ENCODE results near the gene CREB5. TPM values are rescaled to one million over a fixed set of nuclear protein-coding genes. Genes with fewer than 3 reads are reported as not detected.

The CREB5 gene
- total and polyA plus RNA-seq, 2 of the 8 experiments (the other 6 are each of a cell fraction or from before 2014, with no cell fraction given), result 2.4 to 2.7 TPM

- H2AK5ac ChIP-seq (ENCODE audit: low read depth, low read length), result no peak overlapping the region; the same call in 1 of the 2 replicates
- H3K23ac ChIP-seq (ENCODE audit: insufficient read length), result no peak overlapping the region
- ChIA-PET CTCF (ENCODE audit: partially characterized antibody) (interaction anchor here (0.6 to 2.7 kb wide), 2 partner anchors 15 to 43 kb away, joined by 3 to 6 read pairs; no protein-coding TSS in a partner anchor), POLR2A (ENCODE audit: partially characterized antibody) (no interaction called here)
- no peak overlapping the region for H2BK20ac ChIP-seq (ENCODE audit: low read length)
- FAIRE-seq (no peak), DNase-seq (ENCODE audit: low read depth in 1 of 2, low spot score in 2 of 2) (no peak)
- H3K23me2 ChIP-seq (ENCODE audit: low read depth, low read length), result no peaks in the 10 kb centered on the region; the same call in 1 of the 2 replicates
- H3K56ac ChIP-seq (replicated peaks; ENCODE audit: insufficient read length, low read depth, low read length), result no peak overlapping the region
- no peak overlapping the region for H3K18ac ChIP-seq (ENCODE audit: extremely low read depth, low read length)
- peaks cover 2 to 10% (median 4%) of the 10 kb centered on the region in 4 experiments; a peak in 4 of 7 replicates for H3K4me1 ChIP-seq (replicated peaks in 1 of 4; ENCODE audit: control insufficient read depth in 3 of 4, insufficient read depth in 4 of 4, low read length in 3 of 4)
- H3K9me3 ChIP-seq (ENCODE audit: insufficient read depth in 2 of 2, low read depth in 1 of 2, low read length in 1 of 2), result no peaks in the 10 kb centered on the region
- H3K27me3 ChIP-seq (replicated peaks in 1 of 4; ENCODE audit: control insufficient read depth in 3 of 4, extremely low read depth in 1 of 4, insufficient read depth in 3 of 4, low read length in 3 of 4), result no peaks in the 10 kb centered on the region
- H4K8ac ChIP-seq (ENCODE audit: extremely low read depth, insufficient read depth, low read length), result no peak overlapping the region
- no peak overlapping the region for H3K14ac ChIP-seq (ENCODE audit: insufficient read length)
- no peak overlapping the region for H2BK120ac ChIP-seq (replicated peaks; ENCODE audit: low read depth, low read length)
- H3K27ac ChIP-seq (ENCODE audit: low read depth, low read length), result no peak overlapping the region
- H4K5ac ChIP-seq (ENCODE audit: insufficient read length, low read depth, low read length), result no peak overlapping the region
- no peak overlapping the region for H2BK12ac ChIP-seq (ENCODE audit: low read depth, low read length)
- no peak for TF ChIP-seq TAF7 (optimal IDR thresholded peaks at IDR 0.05; ENCODE audit: borderline replicate concordance, low read depth, low read length)
- no peak for TF ChIP-seq SIRT6 (IDR thresholded peaks at IDR 0.05; ENCODE audit: low read length)
- TF ChIP-seq TCF12 (IDR thresholded peaks at IDR 0.05; ENCODE audit: low read depth, low read length), result no peak
- H4K91ac ChIP-seq (replicated peaks; ENCODE audit: insufficient read length, low read length), result no peak overlapping the region
- WGBS, 2 experiments (ENCODE audit: extremely low coverage in 1 of 2, insufficient coverage in 1 of 2, insufficient read length in 1 of 2, insufficient replicate concordance in 2 of 2, low coverage in 1 of 2, low lambda C conversion rate in 2 of 2, missing lambda C conversion rate in 1 of 2), result 79% methylated on average over 5 of the region's 5 CpGs; no CpG with 5 or more reads in 1 of the 2 experiments
- no peaks in the 10 kb centered on the region for H3K36me3 ChIP-seq (ENCODE audit: control insufficient read depth in 2 of 4, insufficient read depth in 4 of 4, low read length in 3 of 4)
- H2BK5ac ChIP-seq (ENCODE audit: low read depth, low read length), result no peak overlapping the region
- H2AFZ ChIP-seq (ENCODE audit: low read length), result no peak overlapping the region
- H3K79me1 ChIP-seq (ENCODE audit: low read depth, low read length), result no peaks in the 10 kb centered on the region
- H4K20me1 ChIP-seq (replicated peaks in 1 of 2; ENCODE audit: control insufficient read depth in 1 of 2, insufficient read depth in 2 of 2, low read length in 2 of 2), result no peaks in the 10 kb centered on the region
- H3K4me3 ChIP-seq (ENCODE audit: extremely low read depth in 1 of 4, insufficient read depth in 2 of 4, low read depth in 3 of 4, low read length in 4 of 4), result no peak overlapping the region
- H3K4me2 ChIP-seq (ENCODE audit: insufficient read depth in 1 of 2, low read depth in 2 of 2, low read length in 2 of 2), result no peak overlapping the region
- H3K9ac ChIP-seq (replicated peaks in 1 of 4; ENCODE audit: extremely low read depth in 1 of 4, low read depth in 3 of 4, low read length in 3 of 4), result no peak overlapping the region
- no peak overlapping the region for H3K4ac ChIP-seq (replicated peaks; ENCODE audit: insufficient read length, low read depth, low read length)
- H3K79me2 ChIP-seq (ENCODE audit: control insufficient read depth in 1 of 2, insufficient read depth in 2 of 2, low read length in 2 of 2), result no peaks in the 10 kb centered on the region
- H2BK15ac ChIP-seq (ENCODE audit: low read length), result no peak overlapping the region
Observed at GRCh38 chr7:28572321-28573058, 160.2 kb downstream of the CREB5 start.
